Suprapubic skin (tissue), 3 donors: Measurements from ENCODE around the gene CDK5RAP3.

Source experiments
- EP300 ChIP-seq: sonication (generic); formaldehyde crosslinking; IDR thresholded peaks from one replicate; pipeline ENCODE4 v1.6.1; 2017; ENCODE audit warnings: antibody characterized with exemption
- POLR2A ChIP-seq, 2 donors: fragments of 450-650 bp; IDR thresholded peaks; one replicate each; pipeline ENCODE4 v1.6.1; 2017; ENCODE audit warnings: antibody characterized with exemption in 2 of 2, mild to moderate bottlenecking in 2 of 2, moderate library complexity in 2 of 2
- TF ChIP-seq, protein P1 (sequence below), 2 donors: fragments of 200-600 bp in 1 of 2; fragments of 450-650 bp in 1 of 2; sonication (generic) in 1 of 2; IDR thresholded peaks; one replicate each; pipeline ENCODE4 v1.5.1; 2016 to 2019; ENCODE audit warnings: antibody characterized with exemption in 2 of 2, mild to moderate bottlenecking in 1 of 2, moderate library complexity in 1 of 2

DNA sequence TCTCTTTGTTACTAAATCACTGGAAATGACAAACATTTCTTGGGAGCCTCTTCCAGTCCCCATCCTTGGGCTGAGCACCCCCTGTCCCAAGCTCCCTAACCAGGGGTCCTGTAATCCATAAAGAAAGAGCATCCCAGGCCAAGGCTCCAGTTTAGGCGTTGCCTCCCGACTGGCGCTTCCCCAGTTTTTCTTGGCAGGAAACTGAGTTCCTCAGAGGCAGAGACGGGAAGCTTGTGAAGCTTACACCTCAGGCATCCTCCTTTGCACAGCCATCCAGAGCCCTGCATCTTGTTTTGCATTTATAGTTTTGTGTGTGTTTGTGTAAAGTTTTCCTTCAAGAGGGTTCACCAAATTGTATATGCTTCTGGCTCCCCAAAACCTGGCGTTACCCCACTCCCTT is 59.6 kb downstream of the CDK5RAP3 start:
- TF ChIP-seq EP300 (no peak), POLR2A (IDR thresholded peaks at IDR 0.05) (no peak)
- TF ChIP-seq, protein P1, sequence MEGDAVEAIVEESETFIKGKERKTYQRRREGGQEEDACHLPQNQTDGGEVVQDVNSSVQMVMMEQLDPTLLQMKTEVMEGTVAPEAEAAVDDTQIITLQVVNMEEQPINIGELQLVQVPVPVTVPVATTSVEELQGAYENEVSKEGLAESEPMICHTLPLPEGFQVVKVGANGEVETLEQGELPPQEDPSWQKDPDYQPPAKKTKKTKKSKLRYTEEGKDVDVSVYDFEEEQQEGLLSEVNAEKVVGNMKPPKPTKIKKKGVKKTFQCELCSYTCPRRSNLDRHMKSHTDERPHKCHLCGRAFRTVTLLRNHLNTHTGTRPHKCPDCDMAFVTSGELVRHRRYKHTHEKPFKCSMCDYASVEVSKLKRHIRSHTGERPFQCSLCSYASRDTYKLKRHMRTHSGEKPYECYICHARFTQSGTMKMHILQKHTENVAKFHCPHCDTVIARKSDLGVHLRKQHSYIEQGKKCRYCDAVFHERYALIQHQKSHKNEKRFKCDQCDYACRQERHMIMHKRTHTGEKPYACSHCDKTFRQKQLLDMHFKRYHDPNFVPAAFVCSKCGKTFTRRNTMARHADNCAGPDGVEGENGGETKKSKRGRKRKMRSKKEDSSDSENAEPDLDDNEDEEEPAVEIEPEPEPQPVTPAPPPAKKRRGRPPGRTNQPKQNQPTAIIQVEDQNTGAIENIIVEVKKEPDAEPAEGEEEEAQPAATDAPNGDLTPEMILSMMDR (IDR thresholded peaks at IDR 0.05): no peak
